Measurements from ENCODE around the gene CDC5L. TPM values are rescaled to one million over a fixed set of nuclear protein-coding genes. Genes with fewer than 3 reads are reported as not detected.

Gene CDC5L
- total RNA-seq, 1 experiment from 2014 or later, result 23.8 TPM

DNA sequence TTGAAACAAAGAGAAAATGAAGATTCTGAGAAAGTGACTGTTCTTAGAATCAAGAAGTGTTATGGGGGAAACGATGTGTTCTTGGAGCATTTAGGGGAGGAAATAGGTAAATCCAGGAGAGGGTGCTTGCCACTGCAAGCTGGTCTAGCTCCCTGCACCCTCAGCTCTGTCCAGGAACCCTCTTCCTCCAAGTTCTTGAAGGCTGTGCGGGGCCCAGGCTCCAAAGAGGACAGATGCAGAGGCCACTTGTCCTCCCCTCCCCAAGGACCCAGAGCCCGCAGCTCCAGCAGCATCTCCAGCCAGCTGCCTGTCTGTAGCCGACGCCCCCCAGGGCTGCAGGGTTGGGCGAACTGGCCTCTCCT is 87.9 kb downstream of the CDC5L start:
- Mint-ChIP-seq H3K36me3 (ENCODE audit: insufficient read depth, unreplicated experiment) (no peaks in the 10 kb centered on the region), H3K4me1 (ENCODE audit: low read depth, unreplicated experiment) (peaks cover 14% of the 10 kb centered on the region), H3K9me3 (ENCODE audit: unreplicated experiment) (no peaks in the 10 kb centered on the region), H3K4me3 (ENCODE audit: unreplicated experiment) (no peak overlapping the region), H3K27ac (ENCODE audit: unreplicated experiment) (no peak overlapping the region), H3K27me3 (ENCODE audit: insufficient read depth, unreplicated experiment) (no peaks in the 10 kb centered on the region)
- Histone ChIP-seq H3K9me3 (no peaks in the 10 kb centered on the region), H3K27me3 (replicated peaks; ENCODE audit: control insufficient read depth, insufficient read depth, low read length) (no peaks in the 10 kb centered on the region), H3K4me1 (peaks cover 13% of the 10 kb centered on the region), H3K4me3 (ENCODE audit: low read depth, low read length) (no peak overlapping the region), H3K36me3 (ENCODE audit: control insufficient read depth, insufficient read depth, low read length) (no peaks in the 10 kb centered on the region)
- ChIA-PET POLR2A (no interaction called here), CTCF (interaction anchor here (0.6 to 2.4 kb wide), 24 partner anchors 9 to 1447 kb away, joined by 3 to 25 read pairs (median 4); partner anchors contain the start of gene SUPT3H)
- intact Hi-C loops (cut with micrococcal nuclease; ENCODE audit: unreplicated experiment), result loop anchor here (1.0 to 10.0 kb wide), 6 partner anchors 19 to 1449 kb away; no protein-coding TSS in a partner anchor
- DNase-seq, result no peak
- TF ChIP-seq, protein P1, sequence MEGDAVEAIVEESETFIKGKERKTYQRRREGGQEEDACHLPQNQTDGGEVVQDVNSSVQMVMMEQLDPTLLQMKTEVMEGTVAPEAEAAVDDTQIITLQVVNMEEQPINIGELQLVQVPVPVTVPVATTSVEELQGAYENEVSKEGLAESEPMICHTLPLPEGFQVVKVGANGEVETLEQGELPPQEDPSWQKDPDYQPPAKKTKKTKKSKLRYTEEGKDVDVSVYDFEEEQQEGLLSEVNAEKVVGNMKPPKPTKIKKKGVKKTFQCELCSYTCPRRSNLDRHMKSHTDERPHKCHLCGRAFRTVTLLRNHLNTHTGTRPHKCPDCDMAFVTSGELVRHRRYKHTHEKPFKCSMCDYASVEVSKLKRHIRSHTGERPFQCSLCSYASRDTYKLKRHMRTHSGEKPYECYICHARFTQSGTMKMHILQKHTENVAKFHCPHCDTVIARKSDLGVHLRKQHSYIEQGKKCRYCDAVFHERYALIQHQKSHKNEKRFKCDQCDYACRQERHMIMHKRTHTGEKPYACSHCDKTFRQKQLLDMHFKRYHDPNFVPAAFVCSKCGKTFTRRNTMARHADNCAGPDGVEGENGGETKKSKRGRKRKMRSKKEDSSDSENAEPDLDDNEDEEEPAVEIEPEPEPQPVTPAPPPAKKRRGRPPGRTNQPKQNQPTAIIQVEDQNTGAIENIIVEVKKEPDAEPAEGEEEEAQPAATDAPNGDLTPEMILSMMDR (IDR thresholded peaks at IDR 0.05; ENCODE audit: insufficient read depth in 1 of 2, low read depth in 1 of 2, low read length in 1 of 2, severe bottlenecking in 1 of 2, unreplicated experiment in 1 of 2), result no peak
- BruUV-seq (replicated peaks), result no TSS peak

DNA sequence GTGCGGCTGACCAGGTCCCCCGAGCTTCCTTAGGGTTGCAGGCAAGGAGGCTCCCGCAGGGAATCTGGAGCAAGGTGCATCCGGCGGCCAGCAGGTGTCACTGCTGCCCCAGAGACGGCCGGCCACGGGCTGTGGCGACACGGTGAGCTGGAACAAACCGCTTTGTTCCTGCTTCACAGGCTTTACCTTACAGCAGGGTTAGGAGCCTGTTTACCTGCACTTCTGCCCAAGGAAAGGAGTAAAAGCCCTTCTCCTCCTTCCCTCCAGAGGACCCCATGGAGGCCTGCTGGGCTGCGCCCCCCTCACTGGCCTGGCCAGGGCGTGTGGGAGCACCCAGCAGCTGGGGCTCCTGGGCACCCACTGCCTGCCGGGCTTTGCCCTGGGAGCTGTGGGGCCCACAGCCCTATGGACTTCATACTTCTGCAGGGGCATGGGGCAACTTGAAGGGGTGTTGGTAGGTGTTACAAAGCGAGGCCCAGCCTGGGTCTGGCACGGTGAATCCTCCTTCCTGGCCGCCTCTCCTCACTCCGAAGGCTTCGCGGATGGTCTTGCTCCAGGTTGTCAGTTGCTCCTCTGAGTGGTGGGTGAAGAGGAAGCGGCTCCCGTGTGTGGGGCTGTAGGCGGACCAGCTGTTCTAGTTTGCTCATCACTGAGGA is 88.4 kb downstream of the CDC5L start:
- CTCF ChIA-PET, result interaction anchor here (0.6 to 2.4 kb wide), 26 partner anchors 9 to 1447 kb away, joined by 3 to 25 read pairs (median 4); partner anchors contain the start of gene SUPT3H
- peak; percentile 79 to 90 for DNase-seq
- no peak overlapping the region for H3K27ac Mint-ChIP-seq (ENCODE audit: unreplicated experiment)
- H3K27me3 ChIP-seq (replicated peaks; ENCODE audit: control insufficient read depth, insufficient read depth, low read length), result no peaks in the 10 kb centered on the region
- BruUV-seq (replicated peaks), result no TSS peak
- no peak overlapping the region for H3K4me3 Mint-ChIP-seq (ENCODE audit: unreplicated experiment)
- H3K36me3 ChIP-seq (ENCODE audit: control insufficient read depth, insufficient read depth, low read length), result no peaks in the 10 kb centered on the region
- no peaks in the 10 kb centered on the region for H3K36me3 Mint-ChIP-seq (ENCODE audit: insufficient read depth, unreplicated experiment)
- no peak overlapping the region for H3K4me3 ChIP-seq (ENCODE audit: low read depth, low read length)
- peaks cover 13% of the 10 kb centered on the region for H3K4me1 ChIP-seq
- intact Hi-C loops (cut with micrococcal nuclease; ENCODE audit: unreplicated experiment), result loop anchor here (1.0 to 10.0 kb wide), 6 partner anchors 18 to 1449 kb away; no protein-coding TSS in a partner anchor
- TF ChIP-seq, protein P1 (IDR thresholded peaks at IDR 0.05; ENCODE audit: insufficient read depth in 1 of 2, low read depth in 1 of 2, low read length in 1 of 2, severe bottlenecking in 1 of 2, unreplicated experiment in 1 of 2), result peak; percentile 83 to 94
- peaks cover 12% of the 10 kb centered on the region for H3K4me1 Mint-ChIP-seq (ENCODE audit: low read depth, unreplicated experiment)
- no peaks in the 10 kb centered on the region for H3K9me3 Mint-ChIP-seq (ENCODE audit: unreplicated experiment)
- POLR2A ChIA-PET, result no interaction called here
- H3K9me3 ChIP-seq, result no peaks in the 10 kb centered on the region
- H3K27me3 Mint-ChIP-seq (ENCODE audit: insufficient read depth, unreplicated experiment), result peaks cover 3% of the 10 kb centered on the region

DNA sequence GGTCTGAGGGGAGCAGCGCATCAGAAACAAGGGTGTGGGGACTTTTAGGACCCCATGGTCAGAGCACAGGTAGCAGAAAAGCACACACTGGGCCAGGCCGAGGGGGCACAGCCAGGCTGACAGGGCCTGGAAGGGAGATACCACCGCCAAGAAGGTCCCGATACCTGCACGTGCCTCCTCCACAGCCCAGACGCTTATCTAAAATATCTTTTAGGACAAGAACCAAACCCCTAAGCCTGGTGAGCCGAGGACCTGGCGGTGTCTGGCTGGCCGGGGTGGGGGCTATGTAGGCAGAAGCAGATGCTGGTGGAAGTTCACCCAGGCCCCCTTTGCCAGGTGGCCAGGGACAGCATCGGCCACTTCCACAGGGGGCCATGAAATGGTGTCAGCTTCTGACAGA is 89.3 kb downstream of the CDC5L start:
- Histone ChIP-seq H3K4me1 (peaks cover 13% of the 10 kb centered on the region), H3K27me3 (replicated peaks; ENCODE audit: control insufficient read depth, insufficient read depth, low read length) (no peaks in the 10 kb centered on the region), H3K4me3 (ENCODE audit: low read depth, low read length) (no peak overlapping the region), H3K36me3 (ENCODE audit: control insufficient read depth, insufficient read depth, low read length) (no peaks in the 10 kb centered on the region), H3K9me3 (no peaks in the 10 kb centered on the region)
- POLR2A ChIA-PET, result no interaction called here
- CTCF ChIA-PET, result interaction anchor here (2.4 kb wide), 1 partner anchor 154 kb away, joined by 25 read pairs; no protein-coding TSS in a partner anchor
- intact Hi-C loops (cut with micrococcal nuclease; ENCODE audit: unreplicated experiment), result loop anchor here (5.0 to 10.0 kb wide), 5 partner anchors 98 to 1448 kb away; no protein-coding TSS in a partner anchor
- H3K4me1 Mint-ChIP-seq (ENCODE audit: low read depth, unreplicated experiment), result peaks cover 2% of the 10 kb centered on the region
- no peak overlapping the region for H3K4me3 Mint-ChIP-seq (ENCODE audit: unreplicated experiment)
- TF ChIP-seq, protein P1 (IDR thresholded peaks at IDR 0.05; ENCODE audit: insufficient read depth in 1 of 2, low read depth in 1 of 2, low read length in 1 of 2, severe bottlenecking in 1 of 2, unreplicated experiment in 1 of 2), result no peak
- H3K27ac Mint-ChIP-seq (ENCODE audit: unreplicated experiment), result no peak overlapping the region
- peaks cover 3% of the 10 kb centered on the region for H3K27me3 Mint-ChIP-seq (ENCODE audit: insufficient read depth, unreplicated experiment)
- no peaks in the 10 kb centered on the region for H3K36me3 Mint-ChIP-seq (ENCODE audit: insufficient read depth, unreplicated experiment)
- H3K9me3 Mint-ChIP-seq (ENCODE audit: unreplicated experiment), result no peaks in the 10 kb centered on the region
- BruUV-seq (replicated peaks), result no TSS peak
- DNase-seq, result no peak
